GM21786 (cell line): Measurements from ENCODE around the gene OTOF.

Experiments used
- ATAC-seq: cut with Tn5 transposase; IDR thresholded peaks from one replicate; pipeline ENCODE4 v1.9.1; 2021; ENCODE audit not compliant: unreplicated experiment

Gene OTOF

GRCh38 chr2:26503231-26503880, 25.4 kb upstream of the OTOF start:
- ATAC-seq, result peak; percentile 83

GRCh38 chr2:26500406-26500805, 22.5 kb upstream of the OTOF start:
- no peak for ATAC-seq

- no peak for ATAC-seq
Observed at GRCh38 chr2:26495705-26496297, 17.9 kb upstream of the OTOF start.

GRCh38 chr2:26494891-26495290, 17.0 kb upstream of the OTOF start:
- ATAC-seq, result no peak

- ATAC-seq, result no peak
Observed at GRCh38 chr2:26494199-26494598, 16.3 kb upstream of the OTOF start.

- no peak for ATAC-seq
Observed at GRCh38 chr2:26493566-26493965, 15.6 kb upstream of the OTOF start.

GRCh38 chr2:26492749-26493515, 15.0 kb upstream of the OTOF start:
- ATAC-seq, result no peak

GRCh38 chr2:26491563-26492167, 13.7 kb upstream of the OTOF start:
- ATAC-seq, result no peak

- ATAC-seq, result no peak
Observed at GRCh38 chr2:26489213-26489850, 11.4 kb upstream of the OTOF start.

GRCh38 chr2:26488463-26489212, 10.7 kb upstream of the OTOF start:
- ATAC-seq, result no peak

- ATAC-seq, result no peak
Observed at GRCh38 chr2:26487192-26487591, 9.3 kb upstream of the OTOF start.

- ATAC-seq, result no peak
Observed at GRCh38 chr2:26486789-26487188, 8.9 kb upstream of the OTOF start.

GRCh38 chr2:26485725-26486418, 7.9 kb upstream of the OTOF start:
- no peak for ATAC-seq

- no peak for ATAC-seq
Observed at GRCh38 chr2:26485099-26485498, 7.2 kb upstream of the OTOF start.

GRCh38 chr2:26484579-26484978, 6.7 kb upstream of the OTOF start:
- ATAC-seq, result no peak

GRCh38 chr2:26483957-26484565, 6.1 kb upstream of the OTOF start:
- ATAC-seq, result no peak

- ATAC-seq, result no peak
Observed at GRCh38 chr2:26483516-26483915, 5.6 kb upstream of the OTOF start.

- ATAC-seq, result no peak
Observed at GRCh38 chr2:26483027-26483326, 5.1 kb upstream of the OTOF start.

GRCh38 chr2:26482211-26483026, 4.5 kb upstream of the OTOF start:
- ATAC-seq, result no peak
